OCI-LY3 (cell line): ENCODE results near the gene C2CD4D.

Source experiments
- CTCF ChIP-seq: fragments of 200-600, 300-600 bp; sonication (generic); IDR thresholded peaks from 2 replicates; pipeline ENCODE4 v1.5.1; 2014; ENCODE audit warnings: antibody characterized with exemption, low read length, low read depth
- EZH2phosphoT487 ChIP-seq: fragments of 200-600 bp; shearing (Covaris generic); IDR thresholded peaks from 2 replicates; pipeline ENCODE4 v1.6.1; 2018; ENCODE audit warnings: antibody characterized with exemption, mixed run types, low read depth

GRCh38 chr1:151805066-151805820, 34.4 kb downstream of the C2CD4D start, which contains the start of gene LINGO4:
- TF ChIP-seq CTCF (no peak), EZH2phosphoT487 (no peak)
